Nucleus accumbens (tissue), 56 donors: Measurements from ENCODE around the gene FAM120B.
"Not testable (repeated sequence)": the region's sequence is repeated elsewhere in the genome, so short reads cannot be mapped to it uniquely, and the experiment has no call there.

Experiments used
- DNase-seq, 56 donors: peaks; one replicate each; lab custom pipeline; 2025; lab: John Stamatoyannopoulos, UW

FAM120B gene

DNA sequence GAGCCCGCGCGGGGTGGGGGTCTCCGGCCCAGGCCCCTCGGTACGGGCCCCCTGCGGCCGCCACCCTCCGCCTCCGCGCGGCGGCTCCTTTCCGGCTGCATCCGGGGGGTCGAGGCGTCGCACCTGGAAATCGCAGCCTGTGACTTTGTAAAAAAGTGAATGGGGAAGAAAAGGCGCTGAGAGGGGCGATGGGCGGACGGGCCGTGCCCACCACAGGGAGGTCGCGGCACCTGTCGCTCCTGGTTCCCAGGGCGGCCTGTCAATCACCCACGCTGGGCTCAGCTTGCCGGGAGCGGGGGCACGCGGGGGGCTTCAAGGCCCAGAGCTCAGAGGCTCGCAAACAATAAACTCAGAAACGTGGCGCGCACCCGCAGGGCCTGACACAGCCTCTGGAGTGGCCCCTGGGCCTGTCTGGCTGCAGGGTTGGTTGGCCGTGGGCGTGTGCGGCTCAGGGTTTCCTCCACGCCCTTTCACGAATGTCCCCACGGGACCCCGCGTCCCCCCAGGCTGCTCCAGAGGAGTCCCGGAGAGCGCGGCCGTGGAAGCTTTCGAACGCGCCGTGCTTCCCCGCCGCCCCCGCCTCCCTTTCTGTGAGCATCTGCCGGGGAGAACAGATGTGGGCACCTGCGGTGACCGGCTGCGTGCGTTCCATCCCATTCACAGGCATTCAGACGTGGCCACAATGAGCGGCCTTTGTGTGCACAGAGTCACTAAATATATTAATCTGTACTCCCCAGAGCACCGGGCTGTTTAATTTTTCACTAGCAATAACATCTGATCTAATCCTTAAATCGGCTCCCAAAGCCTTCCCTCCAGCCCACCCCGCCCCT lies 9.6 kb upstream of the FAM120B start:
- peak in 15 of 56 donors; percentile 30 to 70 (median 51) for DNase-seq

GRCh38 chr6:170297576-170298330 lies 8.8 kb upstream of the FAM120B start:
- peak in 9 of 56 donors; percentile 29 to 70 (median 56) for DNase-seq

GRCh38 chr6:170298688-170299087 lies 7.9 kb upstream of the FAM120B start:
- DNase-seq, result no peak

GRCh38 chr6:170301184-170301583 lies 5.4 kb upstream of the FAM120B start:
- DNase-seq, result no peak

- DNase-seq, result no peak
Measured at GRCh38 chr6:170305805-170306323, 694 bp upstream of the FAM120B start.

DNA sequence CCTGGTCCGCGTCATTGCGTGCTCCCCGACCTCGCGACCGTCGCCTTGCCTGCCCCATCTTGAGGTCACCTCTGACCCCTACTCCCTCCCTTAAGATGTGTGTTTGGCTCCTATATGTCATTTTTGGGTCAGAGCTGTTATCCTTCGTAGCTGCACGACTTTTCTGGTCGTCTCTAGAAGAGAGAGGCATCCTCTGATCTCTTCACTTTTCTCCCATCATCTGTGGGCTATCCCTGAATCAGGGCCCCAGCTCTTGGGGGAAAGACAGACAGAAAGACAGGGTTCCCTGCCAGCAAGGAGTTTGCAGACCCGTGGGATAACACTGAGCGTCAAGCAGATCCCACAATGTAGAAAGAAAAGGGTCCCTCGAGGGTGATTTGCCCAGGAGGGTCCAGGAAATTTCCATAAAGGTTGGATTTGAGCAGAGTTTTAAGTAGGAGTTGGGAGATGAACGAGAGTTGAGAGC lies 555 bp downstream of the FAM120B start:
- DNase-seq, result no peak

DNA sequence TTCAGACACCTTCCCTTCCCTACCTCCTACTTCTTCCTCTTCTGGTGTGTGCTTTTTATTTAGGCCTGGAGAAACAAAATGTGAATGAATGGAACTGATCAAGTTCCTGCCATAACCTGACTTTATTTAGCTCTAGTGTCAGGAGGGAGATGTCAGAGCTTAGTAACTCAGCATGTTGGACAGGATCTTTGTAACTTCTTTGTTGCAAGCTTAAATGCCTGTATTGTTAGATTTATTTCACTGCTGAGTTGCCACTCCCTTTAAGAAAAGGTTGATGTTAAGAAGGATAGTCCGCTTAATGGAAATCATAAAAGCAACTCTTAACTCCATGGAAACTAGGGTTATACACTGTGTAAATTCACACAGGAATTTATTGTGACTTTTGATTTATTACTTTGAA lies 2.2 kb downstream of the FAM120B start:
- no peak for DNase-seq

GRCh38 chr6:170311696-170312095 lies 5.1 kb downstream of the FAM120B start:
- no peak for DNase-seq

GRCh38 chr6:170312876-170313275 lies 6.3 kb downstream of the FAM120B start:
- no peak for DNase-seq

DNA sequence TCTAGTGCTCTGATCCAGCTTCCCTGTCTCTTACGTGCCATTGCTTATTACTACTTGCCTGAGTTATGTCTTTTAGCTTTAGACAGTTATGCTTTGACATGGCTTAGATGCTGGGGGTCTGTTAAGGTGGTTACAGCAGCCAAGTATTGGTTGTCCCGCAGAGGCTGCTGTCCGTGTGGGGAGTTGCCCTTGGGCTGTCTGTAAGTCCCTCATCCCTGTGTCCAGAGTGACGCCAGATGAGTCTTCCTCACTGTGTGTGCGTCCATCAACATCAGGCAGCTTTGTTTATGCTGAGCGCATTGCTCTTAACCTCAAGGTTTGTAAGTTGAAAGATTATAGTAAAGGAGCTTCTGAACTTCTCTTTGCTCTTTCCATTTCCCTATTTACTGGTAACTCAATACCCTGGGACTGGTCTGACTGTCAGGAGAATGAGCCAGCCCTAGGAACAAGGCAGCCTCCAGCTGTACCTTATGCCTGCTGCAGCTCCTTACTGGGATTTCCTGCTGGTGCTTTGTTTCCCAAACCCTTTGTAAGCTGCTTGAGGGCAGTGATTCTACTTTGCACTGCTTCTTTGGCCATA lies 7.2 kb downstream of the FAM120B start:
- no peak for DNase-seq

GRCh38 chr6:170314983-170315382 lies 8.4 kb downstream of the FAM120B start:
- no peak for DNase-seq

- DNase-seq, result no peak
Measured at GRCh38 chr6:170316071-170316470, 9.5 kb downstream of the FAM120B start.

GRCh38 chr6:170317076-170317475 lies 10.5 kb downstream of the FAM120B start:
- DNase-seq, result no peak

DNA sequence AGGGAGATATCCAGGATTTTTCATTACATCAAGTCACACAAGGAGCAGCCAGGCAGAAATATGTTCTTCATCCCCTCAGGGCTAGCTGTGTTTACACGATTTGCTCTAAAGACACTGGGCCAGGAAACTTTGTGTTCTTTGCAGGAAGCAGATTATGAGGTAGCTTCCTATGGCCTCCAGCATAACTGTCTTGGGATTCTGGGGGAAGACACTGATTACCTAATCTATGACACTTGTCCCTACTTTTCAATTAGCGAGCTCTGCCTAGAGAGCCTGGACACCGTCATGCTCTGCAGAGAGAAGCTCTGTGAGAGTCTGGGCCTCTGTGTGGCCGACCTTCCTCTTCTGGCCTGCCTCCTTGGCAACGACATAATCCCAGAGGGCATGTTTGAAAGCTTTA lies 11.2 kb downstream of the FAM120B start:
- no peak for DNase-seq

- peak in 1 of 56 donors; percentile 17 for DNase-seq
Measured at GRCh38 chr6:170329321-170329720, 22.8 kb downstream of the FAM120B start.

GRCh38 chr6:170335199-170335598 lies 28.6 kb downstream of the FAM120B start:
- not testable (repeated sequence) for DNase-seq

GRCh38 chr6:170344631-170345576 lies 38.3 kb downstream of the FAM120B start:
- no peak for DNase-seq

DNA sequence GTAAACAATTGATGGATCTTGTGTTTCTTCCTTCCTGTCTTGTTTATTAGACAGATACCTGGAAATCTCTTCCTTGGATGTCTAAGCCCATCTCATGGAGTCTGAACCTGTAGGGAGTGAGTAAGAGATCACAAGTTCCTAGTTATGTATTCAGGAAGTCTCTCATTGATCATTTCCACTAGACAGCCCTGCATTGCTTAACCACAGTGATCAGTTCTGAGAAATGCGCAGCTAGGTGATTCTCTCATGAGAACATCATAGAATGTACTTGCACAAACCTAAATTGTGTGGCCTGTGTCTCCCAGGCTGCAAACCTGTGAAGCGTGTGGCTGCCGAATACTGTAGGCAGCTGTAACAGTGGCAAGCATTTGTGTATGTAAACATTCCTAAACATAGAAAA lies 39.1 kb downstream of the FAM120B start:
- DNase-seq, result no peak

DNA sequence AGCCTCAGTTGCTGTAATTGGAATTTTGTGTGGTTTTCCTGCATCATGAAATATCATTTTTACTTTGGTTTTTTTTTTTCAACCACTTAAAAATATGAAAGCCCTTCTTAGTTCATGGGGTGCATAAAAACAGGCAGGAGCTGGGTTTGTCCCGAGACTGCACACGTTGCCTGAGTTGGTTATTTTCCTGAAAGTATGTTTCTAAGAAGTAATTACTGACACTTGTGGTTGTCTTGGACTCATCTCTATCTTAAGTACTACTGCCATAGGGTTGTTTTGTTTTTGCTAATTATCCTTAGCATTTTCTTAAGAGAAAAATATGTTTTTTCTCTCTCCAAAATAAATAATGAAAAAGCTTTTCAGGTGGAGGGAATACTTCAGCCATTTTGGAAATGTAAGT lies 40.1 kb downstream of the FAM120B start:
- no peak for DNase-seq

GRCh38 chr6:170347091-170347490 lies 40.5 kb downstream of the FAM120B start:
- no peak for DNase-seq
